ENCODE measurements around the gene RBM12.
"Not testable (repeated sequence)": the region's sequence is repeated elsewhere in the genome, so short reads cannot be mapped to it uniquely, and the experiment has no call there.

Gene RBM12

DNA sequence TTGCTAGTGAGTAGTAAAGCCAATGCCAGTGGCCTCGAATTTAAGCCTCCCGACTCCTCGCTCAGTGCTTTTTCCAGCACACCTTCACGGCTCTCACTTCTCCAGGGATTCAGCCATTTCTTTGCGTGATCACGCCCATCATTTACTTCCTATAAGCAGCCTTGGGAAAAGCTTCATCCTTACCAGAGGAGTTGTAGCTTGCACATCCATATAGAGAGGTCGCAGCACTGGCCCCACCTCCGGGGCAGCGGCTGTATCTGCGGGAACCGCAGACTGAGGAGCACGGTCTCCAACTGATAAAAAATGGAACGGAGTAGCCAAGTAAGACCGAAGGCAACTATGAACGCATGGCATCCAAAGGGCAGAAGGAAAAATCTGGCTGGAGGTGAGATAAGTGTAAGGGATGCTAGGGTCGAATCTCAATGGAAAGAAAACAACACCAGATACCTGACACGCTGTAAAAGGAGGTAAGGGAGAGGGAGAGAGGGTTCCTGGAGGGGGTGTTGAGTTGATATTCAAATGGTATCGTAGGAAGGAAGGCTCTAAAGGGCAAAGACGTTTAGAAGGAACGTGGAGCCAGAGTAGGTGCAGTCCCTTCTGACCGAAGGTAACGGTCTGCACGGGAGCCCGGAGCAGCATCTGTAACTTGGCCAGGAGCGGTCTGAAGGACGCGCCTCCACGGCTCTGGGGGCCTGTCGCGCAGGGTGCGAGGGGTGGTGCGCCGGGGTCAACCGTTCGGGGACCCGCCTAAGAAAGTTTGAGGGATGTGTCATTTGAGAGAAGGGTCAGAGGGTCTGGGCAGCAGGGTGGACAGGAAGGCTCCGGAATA is 33.8 kb upstream of the RBM12 start:
- peak; percentile 11 for DNase-seq

- DNase-seq: no peak
Observed at GRCh38 chr20:35697696-35698297, 33.1 kb upstream of the RBM12 start.

- no peak for DNase-seq
Observed at GRCh38 chr20:35695978-35696377, 31.3 kb upstream of the RBM12 start.

DNA sequence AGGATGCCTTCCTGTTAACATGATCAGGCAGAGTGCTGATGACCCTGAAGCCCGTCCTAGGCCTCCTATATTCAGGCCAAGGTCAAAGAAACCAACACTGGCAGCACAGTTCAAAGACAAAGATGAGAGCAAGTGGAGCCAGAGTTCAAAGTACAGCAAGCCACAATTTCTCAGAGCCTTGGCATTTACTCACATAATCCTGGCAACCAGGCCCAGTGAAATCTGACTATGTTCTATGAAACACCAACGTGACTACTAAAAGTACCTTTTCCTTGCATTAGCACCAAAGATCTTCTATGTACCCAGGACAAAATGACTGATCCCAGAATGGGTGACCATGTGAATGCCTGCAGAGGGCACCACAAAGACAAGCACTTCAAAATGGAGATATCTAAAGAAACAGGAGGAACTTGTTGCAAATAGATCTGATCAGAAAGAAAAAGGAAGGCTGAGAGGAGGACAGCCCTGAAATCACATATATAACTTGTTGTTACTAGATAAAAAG is 30.6 kb upstream of the RBM12 start:
- DNase-seq: no peak

DNA sequence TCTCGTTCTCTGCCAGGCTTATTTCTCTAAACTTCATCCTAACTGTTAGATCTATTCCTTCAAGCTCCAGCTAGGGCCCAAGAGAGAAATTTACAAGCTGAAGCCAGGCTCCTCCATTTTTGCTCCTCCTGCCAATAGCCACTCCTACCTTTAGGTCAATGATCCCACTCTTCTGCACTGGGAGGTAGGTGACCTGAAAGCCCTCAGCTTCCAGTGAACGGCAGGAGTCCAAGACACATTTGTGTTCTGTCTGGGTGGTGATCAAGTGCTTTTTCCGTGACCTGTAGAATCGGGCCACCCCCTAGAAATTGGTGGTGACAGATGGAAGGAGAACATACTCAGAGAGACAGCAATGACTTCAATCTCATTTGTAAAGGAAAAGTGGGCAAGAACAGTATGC is 25.6 kb upstream of the RBM12 start:
- no peak for DNase-seq

- DNase-seq: peak; percentile 9
Observed at GRCh38 chr20:35686872-35687271, 22.2 kb upstream of the RBM12 start.

DNA sequence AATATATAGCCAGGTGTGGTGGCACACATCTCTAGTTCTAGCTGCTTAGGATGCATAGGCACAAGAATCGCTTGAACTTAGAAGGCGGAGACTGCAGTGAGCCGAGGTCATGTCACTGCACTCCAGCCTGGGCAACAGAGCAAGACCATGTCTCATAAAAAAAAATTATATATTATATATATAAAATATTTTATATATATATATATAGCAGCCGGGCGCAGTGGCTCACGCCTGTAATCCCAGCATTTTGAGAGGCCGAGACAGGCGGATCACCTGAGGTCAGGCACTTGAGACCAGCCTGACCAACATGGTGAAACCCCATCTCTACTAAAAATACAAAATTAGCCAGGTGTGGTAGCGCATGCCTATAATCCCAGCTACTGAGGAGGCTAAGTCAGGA is 20.7 kb upstream of the RBM12 start:
- not testable (repeated sequence) for DNase-seq

GRCh38 chr20:35681960-35682359 is 17.3 kb upstream of the RBM12 start:
- no peak for DNase-seq

DNA sequence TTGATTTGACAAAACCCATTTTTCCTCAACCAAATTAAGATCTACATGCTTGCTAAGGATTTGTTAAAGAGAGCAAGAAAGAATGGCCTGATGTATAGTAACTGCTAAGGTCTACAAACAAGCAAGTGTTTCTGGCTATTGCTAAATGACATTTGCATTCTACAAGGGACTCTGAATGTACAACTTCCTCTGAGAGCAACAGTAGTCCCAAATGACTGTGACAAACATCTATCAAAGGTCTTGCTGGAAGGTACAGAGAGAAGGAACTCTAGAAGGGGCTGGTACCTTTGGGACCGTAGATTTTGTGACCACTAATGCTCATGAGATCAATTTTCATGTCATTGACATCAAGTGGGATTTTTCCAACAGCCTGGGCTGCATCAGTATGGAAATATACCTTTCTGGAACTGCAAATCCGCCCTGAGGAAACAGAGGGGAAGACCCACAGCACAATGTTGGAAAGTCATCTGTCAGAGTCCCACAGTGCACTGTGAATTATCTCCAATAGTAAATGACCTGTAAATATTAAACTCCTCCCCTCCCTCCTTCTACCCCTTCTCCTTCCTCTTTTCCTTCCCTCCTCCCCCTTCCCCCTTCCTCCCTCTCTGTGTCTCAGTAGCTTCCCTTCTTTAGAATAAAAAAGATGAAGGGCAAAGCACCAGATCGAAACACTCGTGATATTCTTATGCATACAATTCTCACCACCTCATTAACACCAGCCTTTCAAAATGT is 15.9 kb upstream of the RBM12 start:
- no peak for DNase-seq

DNA sequence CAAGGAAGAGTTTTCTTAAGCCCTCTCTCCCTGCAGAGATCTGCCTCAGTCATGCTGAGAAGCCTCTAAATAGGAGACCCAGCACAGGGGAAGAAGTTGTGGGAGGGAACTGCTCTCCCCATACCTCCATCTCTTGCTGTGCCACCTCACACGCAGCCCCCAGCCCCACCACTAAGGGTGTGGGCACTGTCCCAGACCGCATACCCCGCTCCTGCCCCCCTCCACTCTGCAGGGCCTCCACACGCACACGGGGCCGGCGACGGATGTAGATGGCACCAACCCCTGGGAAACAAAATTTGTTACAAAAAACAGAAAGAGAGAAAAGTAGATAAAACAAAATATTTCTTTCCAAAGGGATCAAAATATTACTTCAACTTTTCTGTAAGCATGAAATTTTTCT is 10.2 kb upstream of the RBM12 start:
- DNase-seq: no peak

GRCh38 chr20:35673884-35674283 is 9.2 kb upstream of the RBM12 start:
- DNase-seq: no peak

DNA sequence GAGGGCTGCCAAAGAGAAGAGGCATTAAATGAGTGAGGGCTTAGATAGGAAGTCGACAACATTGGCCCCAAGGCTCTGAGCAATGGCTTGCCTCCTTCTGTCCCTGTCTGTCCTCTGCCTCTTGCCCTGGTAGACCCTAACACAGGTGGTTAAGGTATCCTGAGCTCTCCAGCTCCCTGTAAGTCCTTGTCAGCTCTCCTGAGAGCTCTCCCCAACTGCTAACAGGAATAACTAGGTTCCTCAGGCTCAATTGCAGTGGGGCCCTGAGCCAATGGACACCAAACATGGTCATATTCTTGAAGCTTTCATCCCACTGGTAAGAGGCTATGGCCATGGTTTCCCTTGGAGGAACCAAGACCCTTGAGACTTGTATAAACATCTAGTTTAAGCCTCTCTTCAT is 5.0 kb upstream of the RBM12 start:
- no peak for DNase-seq

- DNase-seq: no peak
Observed at GRCh38 chr20:35669221-35669620, 4.5 kb upstream of the RBM12 start.

GRCh38 chr20:35665949-35666288 is 1.2 kb upstream of the RBM12 start:
- no peak for DNase-seq

DNA sequence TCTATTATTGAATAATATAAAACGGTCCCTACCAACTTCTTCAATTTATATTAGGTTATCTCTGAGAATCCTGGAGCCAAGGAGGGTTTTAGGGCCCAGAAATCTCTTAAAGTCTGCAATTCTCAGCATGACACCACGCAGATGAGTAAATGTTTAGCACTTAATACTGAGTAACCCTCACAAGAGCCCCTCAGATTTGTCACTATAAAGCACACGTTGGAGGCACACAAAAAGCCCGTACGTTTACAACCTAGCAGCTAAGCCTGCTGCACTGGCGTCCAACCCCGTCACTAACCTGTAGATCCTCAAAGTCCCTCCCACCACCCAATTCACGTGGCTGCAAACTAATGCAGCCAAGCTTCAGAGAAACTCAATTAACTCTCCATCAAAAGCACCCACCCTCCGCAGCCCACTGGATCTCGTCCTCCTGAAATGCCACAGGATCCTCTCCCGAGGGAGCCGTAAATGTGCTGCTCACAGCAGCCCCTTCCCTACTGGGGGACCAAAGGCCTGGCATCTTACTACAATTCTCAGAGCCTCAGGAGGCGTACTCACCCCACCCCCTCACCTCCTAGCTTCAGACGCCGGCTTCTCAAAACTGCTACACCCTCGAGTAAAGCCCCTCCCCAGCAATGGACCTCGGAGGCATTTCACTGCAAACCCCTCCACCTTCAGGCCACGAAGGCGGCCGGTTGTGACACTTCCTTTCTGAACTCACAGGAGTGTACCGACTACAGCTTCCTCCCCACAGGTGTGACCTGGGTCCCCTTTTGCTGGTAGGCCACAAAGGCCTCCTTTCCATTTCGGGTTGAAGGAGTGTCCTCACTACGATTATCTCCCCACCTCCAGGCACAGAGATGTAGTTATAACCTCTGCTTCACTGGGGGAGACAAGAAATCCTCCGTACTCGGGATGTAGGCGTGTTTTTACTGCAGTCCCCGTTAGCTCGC is 909 bp downstream of the RBM12 start:
- peak; percentile 61 for DNase-seq

DNA sequence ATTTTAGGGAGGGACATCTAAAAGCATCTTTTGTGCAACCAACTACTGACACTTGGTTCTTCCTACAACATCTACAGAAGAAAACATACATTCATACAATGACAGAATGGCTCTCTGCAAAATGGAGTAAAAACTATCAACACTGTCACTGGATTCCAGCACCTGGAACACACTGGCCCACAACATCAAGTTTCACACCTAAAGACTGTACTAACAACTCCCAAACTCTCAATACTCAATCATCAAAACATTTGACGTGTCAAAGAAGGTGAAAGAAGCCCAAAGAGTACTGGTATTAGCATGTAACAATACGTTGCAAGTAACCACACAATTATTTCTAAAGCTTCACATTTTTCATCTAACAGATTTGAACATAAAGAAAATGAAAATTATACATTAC is 2.1 kb downstream of the RBM12 start:
- no peak for DNase-seq

DNA sequence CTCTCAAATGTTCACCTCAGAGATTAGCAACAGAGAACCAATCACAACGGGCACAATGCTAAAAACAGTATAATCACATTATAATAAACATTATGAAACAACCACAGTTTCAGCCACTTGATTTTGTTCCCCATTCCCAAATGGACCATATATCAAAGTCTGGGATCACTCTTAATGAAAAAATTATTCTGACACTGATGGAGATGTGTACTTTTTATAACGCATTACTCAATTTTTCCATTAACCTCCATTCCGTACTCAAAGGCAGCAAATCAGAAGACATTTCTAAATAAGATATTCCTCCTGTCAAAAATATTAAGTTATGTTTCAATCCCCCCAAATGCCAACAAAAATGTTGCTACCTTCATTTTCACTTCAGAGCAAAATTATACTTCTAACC is 2.8 kb downstream of the RBM12 start:
- DNase-seq: no peak

GRCh38 chr20:35661053-35661452 is 3.6 kb downstream of the RBM12 start:
- DNase-seq: no peak

DNA sequence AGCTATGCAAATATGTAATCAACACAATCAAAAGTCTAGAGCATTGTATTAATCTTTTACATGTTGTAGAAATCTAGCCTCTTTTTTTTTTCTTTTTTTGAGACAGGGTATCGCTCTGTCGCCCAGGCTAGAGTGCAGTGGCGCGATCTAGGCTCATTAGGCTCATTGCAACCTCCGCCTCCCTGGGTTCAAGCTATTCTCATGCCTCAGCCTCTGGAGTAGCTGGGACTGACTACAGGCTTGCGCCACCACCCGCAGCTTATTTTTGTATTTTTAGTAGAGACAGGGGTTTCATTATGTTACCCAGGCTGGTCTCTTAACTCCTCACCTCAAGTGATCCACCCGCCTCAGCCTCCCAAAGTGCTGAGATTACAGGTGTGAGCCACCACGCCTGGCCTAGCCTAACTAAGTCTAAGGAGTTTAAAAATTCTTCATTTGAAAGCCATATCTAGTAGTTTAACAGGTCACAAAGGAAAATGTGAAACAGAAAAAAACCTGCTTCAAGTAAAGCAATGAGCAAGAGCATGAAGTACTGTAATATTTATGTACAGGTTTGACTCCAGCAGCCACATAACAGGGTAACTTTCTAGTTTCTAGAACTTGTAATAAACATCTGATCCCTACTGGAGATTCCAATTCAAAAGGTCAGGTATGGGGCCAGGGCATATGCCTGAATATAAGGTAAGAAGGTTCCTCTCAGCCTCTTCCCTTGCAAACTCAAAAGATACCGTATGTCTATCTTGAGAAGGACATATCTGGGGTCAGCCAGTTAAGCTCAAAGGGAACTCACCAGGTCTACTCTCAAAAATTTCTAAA is 4.4 kb downstream of the RBM12 start:
- no peak for DNase-seq

DNA sequence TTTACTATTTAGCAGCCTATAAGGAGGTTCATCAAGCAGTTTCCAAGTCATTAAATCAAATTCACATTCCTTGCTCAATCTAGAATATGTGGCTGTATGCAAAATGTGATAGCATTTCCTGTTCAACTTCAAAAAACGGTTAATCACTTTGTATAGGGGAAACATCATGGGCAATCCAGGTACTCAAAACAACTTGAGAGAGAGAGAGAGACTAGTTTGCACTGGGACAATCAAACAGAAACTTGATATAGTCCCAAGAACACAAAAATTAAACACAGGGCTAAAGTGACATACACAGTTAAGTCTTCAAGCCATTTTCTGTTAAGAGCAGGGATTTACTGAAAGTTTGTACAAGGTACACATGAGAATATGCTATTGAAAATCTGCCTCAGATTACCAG is 7.4 kb downstream of the RBM12 start:
- DNase-seq: no peak

- DNase-seq: no peak
Observed at GRCh38 chr20:35654415-35654814, 10.3 kb downstream of the RBM12 start.

DNA sequence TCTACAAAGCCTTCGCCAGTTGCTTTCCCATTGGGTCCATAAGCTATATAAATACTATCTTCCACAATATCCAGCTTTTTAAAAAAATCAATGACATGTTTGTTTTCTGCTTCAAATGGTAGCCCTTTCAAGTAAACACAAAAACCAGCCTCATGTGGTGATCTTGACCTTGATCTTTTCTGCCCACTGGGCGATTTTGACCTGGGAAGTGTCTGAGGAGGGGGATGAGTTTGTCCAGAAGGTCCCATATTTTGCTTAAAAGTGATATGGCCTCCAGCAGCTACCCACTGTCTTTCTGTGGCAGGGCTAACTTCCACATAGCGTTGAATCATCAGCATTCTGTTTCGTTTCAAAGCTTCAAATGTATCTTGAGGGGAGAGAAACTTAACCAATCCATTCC is 10.8 kb downstream of the RBM12 start:
- no peak for DNase-seq
